ENCODE measurements around the gene ARHGEF25.

ARHGEF25 gene

DNA sequence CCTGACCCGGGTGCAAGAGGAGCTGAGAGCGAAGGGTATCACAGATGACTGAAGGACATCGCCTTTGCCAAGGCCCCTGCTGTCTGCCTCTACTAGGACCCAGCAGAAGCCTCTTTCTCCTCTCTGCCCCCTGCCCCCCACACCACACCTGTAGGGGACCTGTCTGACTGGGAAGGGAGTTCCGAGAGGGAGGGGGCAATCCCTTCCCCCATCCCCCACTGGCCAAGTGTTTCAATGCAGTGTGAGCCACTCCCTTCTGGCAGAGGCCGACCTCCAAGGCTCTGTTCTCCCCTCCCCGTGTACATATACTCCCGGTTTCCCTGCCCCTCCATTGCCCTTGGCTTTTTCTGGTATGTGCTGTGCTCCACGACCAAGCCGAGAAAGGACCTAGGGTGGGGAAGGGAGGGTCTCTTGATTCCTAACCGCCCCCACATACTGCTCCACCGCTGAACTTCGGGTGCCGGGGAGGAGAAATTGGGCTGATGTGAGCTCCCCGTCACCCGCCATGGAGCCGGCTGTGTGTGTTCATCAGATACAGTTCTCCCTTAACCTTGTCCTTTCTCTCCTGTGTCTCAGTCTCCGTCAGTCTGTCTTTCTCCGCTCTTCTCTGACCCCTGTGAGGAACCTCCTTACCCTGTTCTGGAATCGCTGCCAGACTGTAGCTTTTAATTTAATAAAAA, 2.0 kb upstream of the ARHGEF25 start:
- no peak for DNase-seq (ENCODE audit: extremely low read depth, low read depth)
- no peak overlapping the region for H3K4me3 ChIP-seq (replicated peaks; ENCODE audit: low read depth, low read length)
- TF ChIP-seq CTCF (IDR thresholded peaks at IDR 0.05; ENCODE audit: low read depth, low read length, missing control alignments), result no peak

DNA sequence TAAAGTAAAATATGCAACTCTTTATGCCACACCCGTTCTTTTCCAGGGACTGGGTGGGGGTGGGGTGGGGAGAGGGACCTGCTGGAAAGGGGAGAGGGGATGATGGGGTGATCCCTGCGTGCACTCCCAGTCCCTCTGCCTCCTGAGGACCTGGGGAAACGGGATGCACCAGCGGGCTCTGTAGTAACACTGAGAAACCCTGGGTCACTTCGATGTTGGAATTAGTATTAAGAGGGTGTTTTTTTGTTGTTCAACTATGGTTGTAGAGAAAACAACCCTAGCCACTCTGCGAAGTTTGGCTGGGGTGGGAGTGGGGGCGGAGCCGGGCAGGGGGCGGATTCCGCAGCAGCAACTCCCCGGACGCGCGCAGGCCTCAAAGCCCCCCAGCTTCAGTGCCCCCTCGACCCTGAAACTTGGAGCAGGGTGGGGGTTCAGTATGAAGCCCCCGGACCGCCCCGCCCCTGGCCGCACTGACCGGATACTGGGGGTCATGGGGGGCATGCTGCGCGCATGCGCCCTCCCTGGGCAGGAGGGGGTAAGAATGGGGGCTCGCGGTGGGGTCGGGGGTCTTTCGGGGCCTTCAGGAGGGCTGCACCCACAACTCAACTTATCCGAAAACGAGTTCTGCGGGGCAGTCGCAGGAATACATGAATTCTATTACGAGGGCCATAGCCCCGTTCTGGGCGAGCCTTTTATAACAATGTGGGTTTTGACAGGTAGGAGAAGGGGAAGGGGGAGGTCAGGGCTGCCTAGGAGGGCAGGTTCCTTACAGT, 1.3 kb upstream of the ARHGEF25 start:
- no peak overlapping the region for H3K4me3 ChIP-seq (replicated peaks; ENCODE audit: low read depth, low read length)

GRCh38 chr12:57610554-57611107, 604 bp upstream of the ARHGEF25 start:
- TF ChIP-seq CTCF (IDR thresholded peaks at IDR 0.05; ENCODE audit: low read depth, low read length, missing control alignments), result no peak
- DNase-seq (ENCODE audit: extremely low read depth, low read depth), result no peak
- H3K4me3 ChIP-seq (replicated peaks; ENCODE audit: low read depth, low read length), result peak overlapping the region; percentile 54

More for the DNA sequence above, 1.3 kb upstream of the ARHGEF25 start:
- no peak for DNase-seq (ENCODE audit: extremely low read depth, low read depth)
- no peak for TF ChIP-seq CTCF (IDR thresholded peaks at IDR 0.05; ENCODE audit: low read depth, low read length, missing control alignments)

DNA sequence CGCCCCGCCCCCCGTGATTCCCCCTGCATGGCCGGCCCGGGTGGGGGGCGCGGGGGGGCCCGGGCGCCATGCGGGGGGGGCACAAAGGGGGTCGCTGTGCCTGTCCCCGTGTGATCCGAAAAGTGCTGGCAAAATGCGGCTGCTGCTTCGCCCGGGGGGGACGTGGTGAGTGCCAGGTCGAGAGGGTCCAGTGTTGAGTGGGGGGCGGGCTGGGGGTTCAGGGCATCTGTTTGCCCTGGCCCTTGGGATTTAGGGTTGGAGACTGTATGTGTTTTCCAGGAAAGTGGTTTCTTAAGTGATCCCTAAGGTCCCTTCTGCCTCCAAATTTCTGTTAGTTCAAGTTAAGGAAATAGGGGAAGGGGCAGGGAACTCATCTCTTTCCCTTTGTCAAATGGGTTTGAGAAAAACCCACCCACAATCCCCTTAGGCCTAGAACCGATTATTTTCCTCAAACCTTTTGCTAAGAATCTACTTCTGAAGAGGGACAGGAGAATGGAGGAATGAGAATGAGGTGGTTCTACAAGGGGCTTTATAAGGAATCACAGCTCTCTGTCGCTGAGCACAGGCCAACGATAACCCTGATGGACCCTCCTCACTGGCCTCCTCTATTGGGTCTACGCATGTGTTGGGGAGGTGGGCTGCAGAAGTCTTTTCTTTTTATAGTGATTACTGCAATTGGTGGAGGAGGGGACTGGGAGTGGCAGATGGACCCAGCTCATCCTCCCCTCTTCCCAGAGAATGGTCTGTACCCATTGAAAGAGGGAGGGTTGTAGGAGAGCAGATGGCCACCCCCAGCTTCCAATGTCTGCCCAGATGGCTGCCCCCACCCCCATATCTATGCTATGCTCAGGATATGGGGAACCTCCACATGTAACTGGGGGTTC, 834 bp downstream of the ARHGEF25 start:
- H3K4me3 ChIP-seq (replicated peaks; ENCODE audit: low read depth, low read length), result peak overlapping the region; percentile 54
- no peak for DNase-seq (ENCODE audit: extremely low read depth, low read depth)
- no peak for TF ChIP-seq CTCF (IDR thresholded peaks at IDR 0.05; ENCODE audit: low read depth, low read length, missing control alignments)

GRCh38 chr12:57612711-57613426, 1.6 kb downstream of the ARHGEF25 start:
- DNase-seq (ENCODE audit: extremely low read depth, low read depth), result no peak
- no peak for TF ChIP-seq CTCF (IDR thresholded peaks at IDR 0.05; ENCODE audit: low read depth, low read length, missing control alignments)
- H3K4me3 ChIP-seq (replicated peaks; ENCODE audit: low read depth, low read length), result no peak overlapping the region
